Esophagus squamous epithelium (tissue), 5 donors: ENCODE results near the gene ZNF418. TPM values are rescaled to one million over a fixed set of nuclear protein-coding genes. Genes with fewer than 3 reads are reported as not detected.

Experiments
- DNase-seq: peaks from one replicate; lab custom pipeline; 2025; lab: John Stamatoyannopoulos, UW
- H3K27ac ChIP-seq, 4 donors: fragments of 200-600 bp; sonication (generic); one replicate each; pipeline ENCODE4 v1.5.1; 2016 to 2019; ENCODE audit warnings: mild to moderate bottlenecking in 1 of 4
- H3K27me3 ChIP-seq, 4 donors: fragments of 200-600 bp; sonication (generic); 1 replicate in 3 of 4; 2 replicates in 1 of 4; pipeline versions ENCODE4 v1.5.1 to v1.6.0; 2017 to 2021; ENCODE audit warnings: antibody characterized with exemption in 1 of 4
- H3K36me3 ChIP-seq, 3 donors: fragments of 200-600 bp; sonication (generic); one replicate each; pipeline ENCODE4 v1.5.1; 2016 to 2019
- H3K4me1 ChIP-seq, 3 donors: fragments of 200-600 bp; sonication (generic); one replicate each; pipeline ENCODE4 v1.5.1; 2017 to 2019
- H3K4me3 ChIP-seq, 4 donors: fragments of 200-600 bp; sonication (generic); 1 replicate in 3 of 4; 2 replicates in 1 of 4; pipeline ENCODE4 v1.5.1; 2016 to 2019; ENCODE audit warnings: mild to moderate bottlenecking in 2 of 4, moderate library complexity in 1 of 4
- H3K9me3 ChIP-seq, 3 donors: fragments of 200-600 bp; sonication (generic); one replicate each; pipeline ENCODE4 v1.5.1; 2016 to 2019
- CTCF ChIP-seq, 6 experiments: fragments of 450-650 bp in 4 of 6; fragments of 200-600 bp in 2 of 6; sonication (generic) in 2 of 6; IDR thresholded peaks; one replicate each; pipeline ENCODE4 v1.5.1; 2016 to 2019; ENCODE audit warnings: antibody characterized with exemption in 6 of 6, mild to moderate bottlenecking in 4 of 6, moderate library complexity in 4 of 6
- POLR2A ChIP-seq, 4 donors: fragments of 450-650 bp; IDR thresholded peaks; one replicate each; pipeline ENCODE4 v1.6.1; 2017; ENCODE audit warnings: antibody characterized with exemption in 4 of 4, mild to moderate bottlenecking in 4 of 4, moderate library complexity in 3 of 4
- WGBS, 2 donors: methylation state at CpG; one replicate each; pipeline ENCODE4 v1.1.5; 2018; 5-methylcytosine and 5-hydroxymethylcytosine counted together
- intact Hi-C: fragments of 100-400 bp; cut with DNase I; formaldehyde crosslinking; loops from one replicate; pipeline ENCODE4 v1.15.0; 2022
- total RNA-seq, 4 donors: library from RNA; depleted of rRNA; stranded (reverse); fragments of >200 nt; gene quantifications; one replicate each; pipeline ENCODE4 v1.1.0, GENCODE V29; 2016
- donor health status: DM: yes; HTN: yes; CAD: no.

Gene ZNF418
- total RNA-seq, 4 donors from 2014 or later = 1.4 to 9.5 (median 3.5) TPM

- TF ChIP-seq POLR2A (IDR thresholded peaks at IDR 0.05) (no peak), CTCF (IDR thresholded peaks at IDR 0.05) (no peak)
- Histone ChIP-seq H3K4me3 (no peak overlapping the region), H3K9me3 (peaks cover 0 to 99% (median 66%) of the 10 kb centered on the region in 3 donors), H3K4me1 (no peaks in the 10 kb centered on the region), H3K27ac (no peak overlapping the region), H3K27me3 (no peaks in the 10 kb centered on the region), H3K36me3 (peaks cover 0 to 15% (median 0%) of the 10 kb centered on the region in 3 donors)
- intact Hi-C loops = no loop called here
- WGBS, 2 donors = 85 to 88% methylated on average over 1 of the region's 1 CpG
- DNase-seq = no peak
Observed at GRCh38 chr19:57961785-57962184, 26.6 kb upstream of the ZNF418 start.

GRCh38 chr19:57954996-57955395 is 19.8 kb upstream of the ZNF418 start:
- Histone ChIP-seq H3K36me3 (no peaks in the 10 kb centered on the region), H3K4me3 (no peak overlapping the region), H3K9me3 (peaks cover 0 to 74% (median 40%) of the 10 kb centered on the region in 3 donors), H3K27ac (no peak overlapping the region), H3K27me3 (no peaks in the 10 kb centered on the region), H3K4me1 (no peaks in the 10 kb centered on the region)
- WGBS, 2 donors = 86 to 100% methylated on average over 2 to 4 of the region's 4 CpGs
- no peak for TF ChIP-seq CTCF (IDR thresholded peaks at IDR 0.05)
- no peak for TF ChIP-seq POLR2A (IDR thresholded peaks at IDR 0.05)
- DNase-seq = no peak
- intact Hi-C loops = no loop called here

GRCh38 chr19:57949702-57950101 is 14.5 kb upstream of the ZNF418 start:
- Histone ChIP-seq H3K4me1 (peaks cover 6 to 21% (median 9%) of the 10 kb centered on the region in 3 donors), H3K9me3 (peaks cover 0 to 47% (median 11%) of the 10 kb centered on the region in 3 donors), H3K27ac (no peak overlapping the region), H3K36me3 (peaks cover 0 to 8% (median 0%) of the 10 kb centered on the region in 3 donors), H3K4me3 (no peak overlapping the region), H3K27me3 (no peaks in the 10 kb centered on the region)
- WGBS, 2 donors = 91% methylated on average over 7 of the region's 12 CpGs
- intact Hi-C loops = no loop called here
- TF ChIP-seq POLR2A (IDR thresholded peaks at IDR 0.05) (no peak), CTCF (IDR thresholded peaks at IDR 0.05) (no peak)
- no peak for DNase-seq

- peaks cover 0 to 12% (median 2%) of the 10 kb centered on the region in 3 donors for H3K36me3 ChIP-seq
- H3K27me3 ChIP-seq = no peaks in the 10 kb centered on the region
- TF ChIP-seq CTCF (IDR thresholded peaks at IDR 0.05) (no peak), POLR2A (IDR thresholded peaks at IDR 0.05) (no peak)
- peaks cover 6 to 21% (median 9%) of the 10 kb centered on the region in 3 donors for H3K4me1 ChIP-seq
- no peak overlapping the region for H3K27ac ChIP-seq
- DNase-seq = no peak
- intact Hi-C loops = no loop called here
- peaks cover 0 to 47% (median 15%) of the 10 kb centered on the region in 3 donors for H3K9me3 ChIP-seq
- H3K4me3 ChIP-seq = no peak overlapping the region
- WGBS, 2 donors = 88 to 95% methylated on average over 5 to 9 of the region's 24 CpGs
Observed at GRCh38 chr19:57949296-57949695, 14.1 kb upstream of the ZNF418 start.

- Histone ChIP-seq H3K4me3 (peak within 1 kb of the TSS; percentile 78 to 99 (median 87)), H3K27ac (peak within 1 kb of the TSS; percentile 78 to 90 (median 87)), H3K27me3 (no peaks in the 10 kb centered on the region), H3K36me3 (peaks cover 2 to 29% (median 20%) of the 10 kb centered on the region in 3 donors), H3K4me1 (peaks cover 6 to 21% (median 9%) of the 10 kb centered on the region in 3 donors), H3K9me3 (peaks cover 0 to 49% (median 23%) of the 10 kb centered on the region in 3 donors)
- intact Hi-C loops = no loop called here
- 20 to 39% methylated on average over 11 to 15 of the region's 54 CpGs for WGBS, 2 donors
- peak in 1 of 4 donors; percentile 12 for TF ChIP-seq POLR2A (IDR thresholded peaks at IDR 0.05)
- peak; percentile 40 to 82 (median 59) for TF ChIP-seq CTCF (IDR thresholded peaks at IDR 0.05)
- peak; percentile 60 for DNase-seq
Observed at GRCh38 chr19:57947419-57948134, 12.4 kb upstream of the ZNF418 start, which contains the start of gene ZNF256. Gene ZNF256, minus strand, starts transcription at chr19:57947706. Its CDS starts 232 bp downstream, at chr19:57947474.
